NCI-H1048 (cell line): ENCODE measurements around the gene WFDC11.

ENCODE experiments used
- DNase-seq: peaks from one replicate; lab custom pipeline; 2025; lab: John Stamatoyannopoulos, UW

WFDC11 gene

DNA sequence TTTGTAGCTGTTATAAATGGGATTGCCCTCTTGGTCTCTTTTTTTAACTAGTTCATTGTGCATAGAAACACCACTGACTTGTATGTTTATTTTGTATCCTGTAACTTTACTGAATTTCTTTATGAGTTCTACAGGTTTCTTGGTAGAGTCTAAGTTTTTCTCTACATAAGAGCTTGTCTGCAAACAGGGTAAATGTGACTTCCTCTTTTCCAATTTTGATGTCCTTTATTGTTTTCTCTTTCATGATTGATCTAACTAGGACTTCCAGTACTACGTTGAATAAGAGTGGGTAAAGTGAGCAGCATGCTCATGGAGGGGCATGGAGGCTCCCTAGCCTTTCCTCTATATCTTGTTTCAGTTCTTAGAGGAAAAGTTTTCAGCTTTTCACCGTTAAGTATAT lies 43.5 kb downstream of the WFDC11 start:
- DNase-seq = no peak

DNA sequence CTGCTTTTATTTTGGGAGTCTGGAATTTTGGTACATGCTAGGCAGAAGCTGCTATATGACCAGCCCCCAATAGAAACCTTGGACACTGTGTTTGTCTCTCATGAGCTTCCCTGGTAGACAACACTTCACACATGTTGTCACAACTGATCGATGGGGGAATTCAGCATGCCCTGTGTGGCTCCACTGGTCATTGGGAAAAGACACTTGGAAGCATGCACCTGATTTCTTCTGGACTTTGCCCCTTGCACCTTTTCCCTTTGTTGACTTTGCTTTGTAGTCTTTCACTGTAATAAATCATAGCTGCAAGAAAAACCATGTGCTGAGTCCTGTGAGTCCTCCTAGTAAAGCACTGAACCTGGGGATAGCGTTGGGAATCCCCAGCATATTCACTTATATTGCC lies 48.4 kb downstream of the WFDC11 start:
- no peak for DNase-seq

DNA sequence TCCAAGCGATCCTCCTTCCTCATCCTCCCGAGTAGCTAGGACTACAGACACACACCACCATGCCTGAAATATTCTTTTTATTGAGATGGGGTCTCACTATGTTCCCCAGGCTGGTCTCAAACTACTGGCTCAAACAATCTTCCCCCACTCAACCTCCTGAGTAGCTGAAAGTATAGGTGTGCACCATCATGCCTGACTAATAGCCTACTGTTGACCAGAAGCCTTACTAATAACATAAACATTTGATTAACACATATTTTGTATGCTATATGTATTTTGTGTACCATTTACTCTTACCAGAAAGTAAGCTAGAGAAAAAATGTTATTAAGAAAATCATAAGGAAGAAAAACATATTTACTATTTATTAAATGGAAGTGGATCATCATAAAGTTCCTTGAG lies 52.4 kb downstream of the WFDC11 start:
- DNase-seq = no peak

DNA sequence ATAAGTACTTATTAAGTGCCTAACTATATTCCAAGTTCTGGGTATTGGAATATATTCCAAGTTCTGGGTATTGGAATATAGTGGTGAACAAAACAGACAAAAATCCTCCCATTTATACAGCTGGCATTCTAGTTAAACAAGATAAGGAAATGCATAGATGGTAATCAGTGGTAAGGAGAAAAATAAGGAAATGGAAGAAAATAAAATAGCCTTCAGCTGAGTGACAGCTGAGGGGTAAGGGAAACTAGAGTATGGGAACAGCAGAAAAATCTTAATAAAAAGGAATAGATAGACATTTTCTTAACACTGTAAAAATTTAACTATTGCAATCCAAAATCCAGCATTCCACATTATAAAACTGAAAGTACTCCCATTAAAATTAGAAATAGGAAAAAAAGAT lies 57.7 kb downstream of the WFDC11 start:
- no peak for DNase-seq

DNA sequence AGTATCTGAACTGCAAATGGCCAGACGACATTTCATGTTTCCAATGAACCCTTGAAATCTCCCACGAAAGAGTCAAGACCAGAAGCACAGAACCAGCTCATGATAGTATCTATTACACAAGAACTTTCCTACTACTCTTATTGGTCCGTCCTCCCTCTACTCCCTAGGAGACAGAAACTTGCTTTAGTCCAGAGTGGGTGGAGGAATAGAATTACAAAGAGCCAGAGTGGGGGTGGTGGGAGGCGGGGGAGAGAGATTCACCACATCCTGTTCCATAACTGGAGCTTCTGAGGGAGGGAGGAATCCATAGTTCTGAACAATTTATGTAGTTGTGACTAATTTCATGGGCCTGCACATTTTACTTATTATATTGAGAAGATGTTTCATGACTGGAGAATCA lies 59.0 kb downstream of the WFDC11 start:
- no peak for DNase-seq

DNA sequence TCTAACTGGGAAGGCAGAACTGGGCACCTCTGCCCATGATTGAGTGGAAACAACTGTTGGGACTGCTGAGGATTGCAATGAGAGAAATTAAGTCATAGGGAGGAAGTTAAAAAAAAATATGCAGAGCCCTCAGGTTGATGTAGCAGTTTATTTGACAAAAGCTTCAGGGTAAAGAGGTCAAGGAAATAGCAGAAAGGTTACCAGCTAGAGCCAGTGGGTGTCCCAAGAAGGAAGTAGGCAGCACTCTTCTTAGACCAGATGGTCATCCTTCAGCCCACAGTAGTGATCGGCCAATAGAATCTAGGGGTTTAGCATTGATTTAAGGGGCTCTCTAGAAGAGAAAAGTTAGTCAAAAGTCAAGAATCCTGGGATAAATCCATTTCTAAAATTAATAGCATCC lies 62.2 kb downstream of the WFDC11 start:
- DNase-seq = no peak
